Tibial nerve (tissue), 4 donors: ENCODE measurements around the gene FNBP1L.

Experiments used
- CTCF ChIP-seq, 5 experiments: fragments of 200-600 bp in 3 of 5; fragments of 450-650 bp in 2 of 5; sonication (generic) in 3 of 5; IDR thresholded peaks; one replicate each; pipeline ENCODE4 v1.5.1; 2016 to 2019; ENCODE audit warnings: antibody characterized with exemption in 5 of 5, mild to moderate bottlenecking in 3 of 5, moderate library complexity in 2 of 5
- EP300 ChIP-seq, 2 donors: sonication (generic); formaldehyde crosslinking; IDR thresholded peaks; one replicate each; pipeline ENCODE4 v1.6.1; 2017; ENCODE audit warnings: antibody characterized with exemption in 2 of 2, mild to moderate bottlenecking in 1 of 2

- TF ChIP-seq EP300 (IDR thresholded peaks at IDR 0.05) (no peak), CTCF (IDR thresholded peaks at IDR 0.05) (no peak)
These were observed 126.1 kb downstream of the FNBP1L start for GRCh38 chr1:93573940-93574469.
